ENCODE measurements around the gene SLC22A9.
"Not testable (repeated sequence)": the region's sequence is repeated elsewhere in the genome, so short reads cannot be mapped to it uniquely, and the experiment has no call there.

Gene SLC22A9

DNA sequence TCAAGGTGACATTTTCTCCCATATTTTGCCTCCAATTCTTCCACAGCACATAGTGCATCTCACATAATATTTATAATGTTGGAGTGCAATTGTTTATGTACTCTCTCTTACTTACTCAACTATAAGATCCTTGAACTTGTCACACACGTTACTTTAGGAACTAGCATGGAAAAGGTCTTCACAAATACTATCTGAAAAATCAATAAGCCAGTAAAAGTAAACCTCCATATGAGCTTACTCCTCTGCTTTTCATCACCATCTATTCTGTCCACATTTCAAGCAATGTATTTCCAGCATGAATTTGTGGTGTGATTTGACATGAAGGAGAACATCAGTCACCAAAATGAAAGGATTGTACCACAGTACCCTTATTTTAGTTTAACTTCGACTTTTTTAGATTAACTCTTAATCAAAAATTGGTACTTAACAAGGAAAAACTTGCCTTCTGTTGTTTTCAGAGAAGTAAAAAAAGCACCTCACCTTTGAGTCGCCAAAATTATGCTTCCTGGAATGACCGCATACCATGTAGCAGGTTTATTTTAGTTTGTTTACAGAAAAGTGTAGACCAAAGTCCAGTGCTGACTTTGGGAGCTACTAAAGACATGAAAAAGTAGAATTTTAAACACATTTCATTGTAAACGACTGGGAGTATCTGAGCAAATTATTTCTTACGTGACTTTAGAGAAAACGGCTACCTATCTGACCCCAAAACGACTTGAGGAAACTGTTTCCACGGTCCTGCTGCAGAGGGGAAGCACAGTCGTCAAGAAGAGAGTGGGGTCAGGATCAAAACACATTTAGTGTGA is at the start of gene SLC22A9:
SLC22A9 (plus strand) TSS at position 621 of the 806 bp plus-strand sequence. CDS start 272 bp downstream, outside the sequence.
- Histone ChIP-seq H3K79me2 (ENCODE audit: control insufficient read depth, low read length) (no peaks in the 10 kb centered on the region), H4K20me1 (ENCODE audit: control insufficient read depth, insufficient read depth, low read depth, low read length) (no peaks in the 10 kb centered on the region), H3K4me2 (ENCODE audit: low read length) (no peak within 1 kb of the TSS), H3F3A (ENCODE audit: control insufficient read depth, insufficient read depth) (no peaks in the 10 kb centered on the region), H3K9me3 (ENCODE audit: control insufficient read depth, insufficient read depth, low read length) (no peaks in the 10 kb centered on the region), H3K36me3 (ENCODE audit: control insufficient read depth, low read length) (no peaks in the 10 kb centered on the region), H3K4me3 (ENCODE audit: low read length) (no peak within 1 kb of the TSS), H3K4me1 (ENCODE audit: control insufficient read depth, low read length) (no peaks in the 10 kb centered on the region), H3K27ac (ENCODE audit: low read depth, low read length) (no peak within 1 kb of the TSS), H3K27me3 (ENCODE audit: control insufficient read depth, low read length) (0 out of 2 replicates have a peak, but pooled peaks cover 3% of the 10 kb centered on the region), H3K9me2 (replicated peaks; ENCODE audit: control insufficient read depth, low read length) (no peaks in the 10 kb centered on the region)
- no peak for TF ChIP-seq EZH2phosphoT487 (IDR thresholded peaks at IDR 0.05; ENCODE audit: borderline replicate concordance, low read length)
- TF ChIP-seq, protein P1, sequence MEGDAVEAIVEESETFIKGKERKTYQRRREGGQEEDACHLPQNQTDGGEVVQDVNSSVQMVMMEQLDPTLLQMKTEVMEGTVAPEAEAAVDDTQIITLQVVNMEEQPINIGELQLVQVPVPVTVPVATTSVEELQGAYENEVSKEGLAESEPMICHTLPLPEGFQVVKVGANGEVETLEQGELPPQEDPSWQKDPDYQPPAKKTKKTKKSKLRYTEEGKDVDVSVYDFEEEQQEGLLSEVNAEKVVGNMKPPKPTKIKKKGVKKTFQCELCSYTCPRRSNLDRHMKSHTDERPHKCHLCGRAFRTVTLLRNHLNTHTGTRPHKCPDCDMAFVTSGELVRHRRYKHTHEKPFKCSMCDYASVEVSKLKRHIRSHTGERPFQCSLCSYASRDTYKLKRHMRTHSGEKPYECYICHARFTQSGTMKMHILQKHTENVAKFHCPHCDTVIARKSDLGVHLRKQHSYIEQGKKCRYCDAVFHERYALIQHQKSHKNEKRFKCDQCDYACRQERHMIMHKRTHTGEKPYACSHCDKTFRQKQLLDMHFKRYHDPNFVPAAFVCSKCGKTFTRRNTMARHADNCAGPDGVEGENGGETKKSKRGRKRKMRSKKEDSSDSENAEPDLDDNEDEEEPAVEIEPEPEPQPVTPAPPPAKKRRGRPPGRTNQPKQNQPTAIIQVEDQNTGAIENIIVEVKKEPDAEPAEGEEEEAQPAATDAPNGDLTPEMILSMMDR (IDR thresholded peaks at IDR 0.05; ENCODE audit: low read depth, low read length, poor library complexity, severe bottlenecking): no peak

DNA sequence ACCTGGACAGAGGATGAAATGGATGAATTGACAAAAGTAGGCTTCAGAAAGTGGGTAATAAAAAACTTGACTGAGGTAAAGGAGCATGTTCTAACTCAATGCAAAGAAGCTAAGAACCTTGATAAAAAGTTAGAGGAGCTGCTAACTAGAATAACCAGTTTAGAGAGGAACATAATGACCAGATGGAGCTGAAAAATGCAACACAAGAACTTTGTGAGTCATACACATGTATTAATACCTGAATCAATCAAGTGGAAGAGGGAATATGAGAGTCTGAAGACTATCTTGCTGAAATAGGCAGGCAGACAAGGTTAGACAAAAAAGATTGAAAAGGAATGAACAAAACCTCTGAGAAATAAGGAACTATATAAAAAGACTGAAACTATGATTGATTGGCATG is 47.9 kb upstream of the SLC22A9 start:
- H3K27me3 ChIP-seq (ENCODE audit: control insufficient read depth, low read length): no peaks in the 10 kb centered on the region
- no peaks in the 10 kb centered on the region for H3K79me2 ChIP-seq (ENCODE audit: control insufficient read depth, low read length)
- H3K9me2 ChIP-seq (replicated peaks; ENCODE audit: control insufficient read depth, low read length): no peaks in the 10 kb centered on the region
- no peak overlapping the region for H3K27ac ChIP-seq (ENCODE audit: low read depth, low read length)
- H3K4me1 ChIP-seq (ENCODE audit: control insufficient read depth, low read length): no peaks in the 10 kb centered on the region
- TF ChIP-seq, protein P1 (IDR thresholded peaks at IDR 0.05; ENCODE audit: low read depth, low read length, poor library complexity, severe bottlenecking): no peak
- no peak for TF ChIP-seq EZH2phosphoT487 (IDR thresholded peaks at IDR 0.05; ENCODE audit: borderline replicate concordance, low read length)
- no peak overlapping the region for H3K4me3 ChIP-seq (ENCODE audit: low read length)
- H3K9me3 ChIP-seq (ENCODE audit: control insufficient read depth, insufficient read depth, low read length): no peaks in the 10 kb centered on the region
- no peaks in the 10 kb centered on the region for H4K20me1 ChIP-seq (ENCODE audit: control insufficient read depth, insufficient read depth, low read depth, low read length)
- no peaks in the 10 kb centered on the region for H3F3A ChIP-seq (ENCODE audit: control insufficient read depth, insufficient read depth)
- no peak overlapping the region for H3K4me2 ChIP-seq (ENCODE audit: low read length)
- no peaks in the 10 kb centered on the region for H3K36me3 ChIP-seq (ENCODE audit: control insufficient read depth, low read length)

DNA sequence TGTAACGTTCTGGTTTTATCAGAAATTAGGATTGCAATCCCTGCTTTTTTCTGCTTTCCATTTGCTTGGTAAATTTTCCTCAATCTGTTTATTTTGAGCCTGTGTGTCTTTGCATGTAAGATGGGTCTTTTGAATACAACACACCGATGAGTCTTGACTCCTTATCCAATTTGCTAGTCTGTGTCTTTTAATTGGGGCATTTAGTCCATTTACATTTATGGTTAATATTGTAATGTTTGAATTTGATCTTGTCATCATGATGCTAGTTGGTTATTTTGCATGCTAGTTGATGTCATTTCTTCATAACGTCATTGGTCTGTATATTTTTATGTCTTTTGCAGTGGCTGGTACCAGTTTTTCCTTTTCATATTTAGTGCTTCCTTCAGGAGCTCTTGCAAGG is 34.5 kb upstream of the SLC22A9 start:
- H3K9me3 ChIP-seq (ENCODE audit: control insufficient read depth, insufficient read depth, low read length); H3K4me3 ChIP-seq (ENCODE audit: low read length); H3K27ac ChIP-seq (ENCODE audit: low read depth, low read length); H3F3A ChIP-seq (ENCODE audit: control insufficient read depth, insufficient read depth); H3K9me2 ChIP-seq (replicated peaks; ENCODE audit: control insufficient read depth, low read length); H3K4me1 ChIP-seq (ENCODE audit: control insufficient read depth, low read length); H3K36me3 ChIP-seq (ENCODE audit: control insufficient read depth, low read length); H4K20me1 ChIP-seq (ENCODE audit: control insufficient read depth, insufficient read depth, low read depth, low read length); H3K79me2 ChIP-seq (ENCODE audit: control insufficient read depth, low read length); H3K27me3 ChIP-seq (ENCODE audit: control insufficient read depth, low read length); H3K4me2 ChIP-seq (ENCODE audit: low read length): not testable (repeated sequence)

- Histone ChIP-seq H3K36me3 (ENCODE audit: control insufficient read depth, low read length) (no peaks in the 10 kb centered on the region), H3K4me2 (ENCODE audit: low read length) (no peak overlapping the region), H3K4me3 (ENCODE audit: low read length) (no peak overlapping the region), H3F3A (ENCODE audit: control insufficient read depth, insufficient read depth) (no peaks in the 10 kb centered on the region), H3K27ac (ENCODE audit: low read depth, low read length) (no peak overlapping the region), H3K4me1 (ENCODE audit: control insufficient read depth, low read length) (no peaks in the 10 kb centered on the region), H3K9me3 (ENCODE audit: control insufficient read depth, insufficient read depth, low read length) (no peaks in the 10 kb centered on the region), H4K20me1 (ENCODE audit: control insufficient read depth, insufficient read depth, low read depth, low read length) (no peaks in the 10 kb centered on the region), H3K79me2 (ENCODE audit: control insufficient read depth, low read length) (no peaks in the 10 kb centered on the region), H3K9me2 (replicated peaks; ENCODE audit: control insufficient read depth, low read length) (no peaks in the 10 kb centered on the region), H3K27me3 (ENCODE audit: control insufficient read depth, low read length) (no peaks in the 10 kb centered on the region)
- TF ChIP-seq, protein P1 (IDR thresholded peaks at IDR 0.05; ENCODE audit: low read depth, low read length, poor library complexity, severe bottlenecking): no peak
- no peak for TF ChIP-seq EZH2phosphoT487 (IDR thresholded peaks at IDR 0.05; ENCODE audit: borderline replicate concordance, low read length)
These were observed 32.5 kb upstream of the SLC22A9 start for GRCh38 chr11:63337070-63337469.
